G401.6 (cell line): ENCODE measurements around the gene GRAMD1A.
"Not testable (repeated sequence)": the region's sequence is repeated elsewhere in the genome, so short reads cannot be mapped to it uniquely, and the experiment has no call there.

Source experiments
- FAIRE-seq: peaks from 2 replicates; lab custom pipeline; 2012; peaks lifted over from hg19 to GRCh38; lab: Jason Lieb, UNC

The GRAMD1A gene

GRCh38 chr19:34999498-35000337, at the start of gene GRAMD1A:
TSS of gene GRAMD1A (plus strand) at chr19:35000323. CDS start at chr19:35000479, 156 bp downstream.
- peak; percentile 15 for FAIRE-seq

GRCh38 chr19:34953092-34953491, 47.0 kb upstream of the GRAMD1A start:
- FAIRE-seq, result no peak

GRCh38 chr19:34957830-34958751, 42.0 kb upstream of the GRAMD1A start:
- no peak for FAIRE-seq

- no peak for FAIRE-seq
Observed at GRCh38 chr19:34959021-34959420, 41.1 kb upstream of the GRAMD1A start.

GRCh38 chr19:34960103-34960805, 39.9 kb upstream of the GRAMD1A start:
- no peak for FAIRE-seq

- no peak for FAIRE-seq
Observed at GRCh38 chr19:34960940-34961679, 39.0 kb upstream of the GRAMD1A start.

- FAIRE-seq, result no peak
Observed at GRCh38 chr19:34961775-34962686, 38.1 kb upstream of the GRAMD1A start.

GRCh38 chr19:34962687-34963572, 37.2 kb upstream of the GRAMD1A start:
- FAIRE-seq, result no peak

GRCh38 chr19:34963573-34964406, 36.3 kb upstream of the GRAMD1A start, which contains the start of gene ZNF792:
TSS of gene ZNF792 (minus strand) at chr19:34964229. CDS start at chr19:34963662, 567 bp downstream.
- FAIRE-seq, result no peak

GRCh38 chr19:34964598-34964997, 35.5 kb upstream of the GRAMD1A start:
- FAIRE-seq, result no peak

GRCh38 chr19:34965505-34965904, 34.6 kb upstream of the GRAMD1A start:
- FAIRE-seq, result not testable (repeated sequence)

GRCh38 chr19:34967551-34967950, 32.6 kb upstream of the GRAMD1A start:
- FAIRE-seq, result no peak

GRCh38 chr19:34969721-34970120, 30.4 kb upstream of the GRAMD1A start:
- no peak for FAIRE-seq

- not testable (repeated sequence) for FAIRE-seq
Observed at GRCh38 chr19:34970185-34970780, 29.8 kb upstream of the GRAMD1A start.

GRCh38 chr19:34972163-34972705, 27.9 kb upstream of the GRAMD1A start:
- FAIRE-seq, result no peak

- no peak for FAIRE-seq
Observed at GRCh38 chr19:34974646-34975045, 25.5 kb upstream of the GRAMD1A start.

GRCh38 chr19:34975056-34975455, 25.1 kb upstream of the GRAMD1A start:
- FAIRE-seq, result no peak

- no peak for FAIRE-seq
Observed at GRCh38 chr19:34976611-34977010, 23.5 kb upstream of the GRAMD1A start.
